DND-41 (cell line): ENCODE results near the gene SPEG.

ENCODE experiments used
- ATAC-seq: fragments of 200-7000 bp; cut with Tn5 transposase; 3 replicates; pipeline ENCODE4 v1.9.1; 2021; ENCODE audit warnings: low read depth; ENCODE audit not compliant: insufficient read depth
- DNase-seq: peaks from one replicate; pipeline ENCODE4 v3.0.0-alpha.2; 2020
- H2AFZ ChIP-seq: 2 replicates; pipeline ENCODE4 v1.6.0; 2012; ENCODE audit warnings: low read depth, low read length
- H3K27ac ChIP-seq: 2 replicates; pipeline ENCODE4 v1.5.1; 2012; ENCODE audit warnings: low read length, inconsistent platforms
- H3K27me3 ChIP-seq: fragments of 200-600 bp; sonication (generic); 2 replicates; pipeline ENCODE4 v1.6.0; 2012; ENCODE audit warnings: low read length, mild to moderate bottlenecking, inconsistent platforms; ENCODE audit not compliant: insufficient read depth, poor library complexity
- H3K36me3 ChIP-seq: 2 replicates; pipeline ENCODE4 v1.5.1; 2012; ENCODE audit warnings: low read length, inconsistent platforms; ENCODE audit not compliant: insufficient read depth
- H3K4me1 ChIP-seq: 2 replicates; pipeline ENCODE4 v1.5.1; 2012; ENCODE audit warnings: mild to moderate bottlenecking, low read length; ENCODE audit not compliant: insufficient read depth
- H3K4me2 ChIP-seq: 2 replicates; pipeline ENCODE4 v1.6.0; 2012; ENCODE audit warnings: mild to moderate bottlenecking, moderate library complexity, low read length, inconsistent platforms; ENCODE audit not compliant: insufficient read depth
- H3K4me3 ChIP-seq, 2 experiments: fragments of 200-600 bp in 1 of 2; shearing (Covaris generic) in 1 of 2; 2 replicates each; pipeline ENCODE4 v1.5.1; 2012 to 2016; ENCODE audit warnings: inconsistent platforms in 2 of 2, low read length in 2 of 2, mild to moderate bottlenecking in 2 of 2, low read depth in 1 of 2, moderate library complexity in 1 of 2
- H3K79me2 ChIP-seq: 2 replicates; pipeline ENCODE4 v1.6.0; 2012; ENCODE audit warnings: low read length, inconsistent platforms; ENCODE audit not compliant: insufficient read depth
- H3K9ac ChIP-seq: 2 replicates; pipeline ENCODE4 v1.6.0; 2012; ENCODE audit warnings: low read depth, mild to moderate bottlenecking, inconsistent platforms, low read length, moderate library complexity
- H3K9me3 ChIP-seq: 2 replicates; pipeline ENCODE4 v1.5.1; 2012; ENCODE audit warnings: low read length, moderate library complexity, mild to moderate bottlenecking, inconsistent platforms; ENCODE audit not compliant: insufficient read depth, severe bottlenecking
- H4K20me1 ChIP-seq: 2 replicates; pipeline ENCODE4 v1.6.0; 2012; ENCODE audit warnings: low read length; ENCODE audit not compliant: insufficient read depth
- EZH2 ChIP-seq: IDR thresholded peaks from 3 replicates; pipeline ENCODE4 v1.6.1; 2012; ENCODE audit warnings: borderline replicate concordance, low read depth, mild to moderate bottlenecking, moderate library complexity, low read length, inconsistent platforms; ENCODE audit not compliant: severe bottlenecking
- TF ChIP-seq, protein P1 (sequence below): IDR thresholded peaks from 2 replicates; pipeline ENCODE4 v1.5.1; 2012; ENCODE audit warnings: borderline replicate concordance, low read length, moderate library complexity, mild to moderate bottlenecking; ENCODE audit not compliant: poor library complexity, severe bottlenecking; ENCODE audit errors: extremely low read depth

Gene SPEG

DNA sequence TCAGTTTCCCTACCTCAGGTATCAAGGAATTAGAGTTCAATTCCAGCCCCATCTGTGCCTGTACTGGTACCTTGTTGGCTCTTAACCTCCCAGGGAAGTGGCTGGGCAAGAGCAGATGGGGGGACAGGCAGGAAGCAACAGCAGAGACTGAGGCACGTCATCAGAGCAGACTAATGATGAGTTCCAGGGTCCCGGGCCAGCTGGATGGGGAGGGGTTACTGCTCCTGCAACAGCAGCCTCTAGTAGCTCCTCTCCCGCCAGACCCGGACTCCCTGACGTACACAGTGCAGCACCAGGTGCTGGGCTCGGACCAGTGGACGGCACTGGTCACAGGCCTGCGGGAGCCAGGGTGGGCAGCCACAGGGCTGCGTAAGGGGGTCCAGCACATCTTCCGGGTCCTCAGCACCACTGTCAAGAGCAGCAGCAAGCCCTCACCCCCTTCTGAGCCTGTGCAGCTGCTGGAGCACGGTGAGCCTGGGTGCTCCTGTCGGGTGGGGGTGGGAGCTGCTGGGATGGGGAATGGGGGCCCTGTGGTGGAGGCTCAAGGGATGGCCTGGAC lies 38.1 kb downstream of the SPEG start:
- TF ChIP-seq, protein P1, sequence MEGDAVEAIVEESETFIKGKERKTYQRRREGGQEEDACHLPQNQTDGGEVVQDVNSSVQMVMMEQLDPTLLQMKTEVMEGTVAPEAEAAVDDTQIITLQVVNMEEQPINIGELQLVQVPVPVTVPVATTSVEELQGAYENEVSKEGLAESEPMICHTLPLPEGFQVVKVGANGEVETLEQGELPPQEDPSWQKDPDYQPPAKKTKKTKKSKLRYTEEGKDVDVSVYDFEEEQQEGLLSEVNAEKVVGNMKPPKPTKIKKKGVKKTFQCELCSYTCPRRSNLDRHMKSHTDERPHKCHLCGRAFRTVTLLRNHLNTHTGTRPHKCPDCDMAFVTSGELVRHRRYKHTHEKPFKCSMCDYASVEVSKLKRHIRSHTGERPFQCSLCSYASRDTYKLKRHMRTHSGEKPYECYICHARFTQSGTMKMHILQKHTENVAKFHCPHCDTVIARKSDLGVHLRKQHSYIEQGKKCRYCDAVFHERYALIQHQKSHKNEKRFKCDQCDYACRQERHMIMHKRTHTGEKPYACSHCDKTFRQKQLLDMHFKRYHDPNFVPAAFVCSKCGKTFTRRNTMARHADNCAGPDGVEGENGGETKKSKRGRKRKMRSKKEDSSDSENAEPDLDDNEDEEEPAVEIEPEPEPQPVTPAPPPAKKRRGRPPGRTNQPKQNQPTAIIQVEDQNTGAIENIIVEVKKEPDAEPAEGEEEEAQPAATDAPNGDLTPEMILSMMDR: no peak
- TF ChIP-seq EZH2: no peak
- H3K9ac ChIP-seq: no peak overlapping the region

DNA sequence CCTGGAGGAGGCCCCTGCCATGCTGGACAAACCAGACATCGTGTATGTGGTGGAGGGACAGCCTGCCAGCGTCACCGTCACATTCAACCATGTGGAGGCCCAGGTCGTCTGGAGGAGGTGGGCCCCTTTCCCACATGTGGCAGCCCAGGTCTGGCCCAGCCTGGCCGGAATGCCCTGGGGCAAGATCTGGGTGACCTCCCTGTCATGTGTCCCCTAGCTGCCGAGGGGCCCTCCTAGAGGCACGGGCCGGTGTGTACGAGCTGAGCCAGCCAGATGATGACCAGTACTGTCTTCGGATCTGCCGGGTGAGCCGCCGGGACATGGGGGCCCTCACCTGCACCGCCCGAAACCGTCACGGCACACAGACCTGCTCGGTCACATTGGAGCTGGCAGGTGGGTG lies 38.9 kb downstream of the SPEG start:
- DNase-seq (no peak), ATAC-seq (no peak)
- H3K27ac ChIP-seq: no peak overlapping the region
- H3K4me2 ChIP-seq: no peak overlapping the region
- H3K79me2 ChIP-seq: no peaks in the 10 kb centered on the region
- H3K4me3 ChIP-seq: no peak overlapping the region
- TF ChIP-seq, protein P1: no peak
- H3K27me3 ChIP-seq: no peaks in the 10 kb centered on the region
- no peak overlapping the region for H2AFZ ChIP-seq
- no peaks in the 10 kb centered on the region for H3K9me3 ChIP-seq
- H3K4me1 ChIP-seq: no peaks in the 10 kb centered on the region
- no peaks in the 10 kb centered on the region for H3K36me3 ChIP-seq
- no peak overlapping the region for H3K9ac ChIP-seq
- H4K20me1 ChIP-seq: peaks cover 5% of the 10 kb centered on the region

More for the DNA sequence above, 38.1 kb downstream of the SPEG start:
- H3K27ac ChIP-seq: no peak overlapping the region
- no peak overlapping the region for H3K4me2 ChIP-seq
- ATAC-seq (no peak), DNase-seq (no peak)
- no peak overlapping the region for H2AFZ ChIP-seq
- no peaks in the 10 kb centered on the region for H3K27me3 ChIP-seq
- peaks cover 4% of the 10 kb centered on the region for H4K20me1 ChIP-seq
- H3K9me3 ChIP-seq: no peaks in the 10 kb centered on the region
- H3K79me2 ChIP-seq: no peaks in the 10 kb centered on the region
- H3K4me3 ChIP-seq: no peak overlapping the region
- no peaks in the 10 kb centered on the region for H3K4me1 ChIP-seq
- no peaks in the 10 kb centered on the region for H3K36me3 ChIP-seq

DNA sequence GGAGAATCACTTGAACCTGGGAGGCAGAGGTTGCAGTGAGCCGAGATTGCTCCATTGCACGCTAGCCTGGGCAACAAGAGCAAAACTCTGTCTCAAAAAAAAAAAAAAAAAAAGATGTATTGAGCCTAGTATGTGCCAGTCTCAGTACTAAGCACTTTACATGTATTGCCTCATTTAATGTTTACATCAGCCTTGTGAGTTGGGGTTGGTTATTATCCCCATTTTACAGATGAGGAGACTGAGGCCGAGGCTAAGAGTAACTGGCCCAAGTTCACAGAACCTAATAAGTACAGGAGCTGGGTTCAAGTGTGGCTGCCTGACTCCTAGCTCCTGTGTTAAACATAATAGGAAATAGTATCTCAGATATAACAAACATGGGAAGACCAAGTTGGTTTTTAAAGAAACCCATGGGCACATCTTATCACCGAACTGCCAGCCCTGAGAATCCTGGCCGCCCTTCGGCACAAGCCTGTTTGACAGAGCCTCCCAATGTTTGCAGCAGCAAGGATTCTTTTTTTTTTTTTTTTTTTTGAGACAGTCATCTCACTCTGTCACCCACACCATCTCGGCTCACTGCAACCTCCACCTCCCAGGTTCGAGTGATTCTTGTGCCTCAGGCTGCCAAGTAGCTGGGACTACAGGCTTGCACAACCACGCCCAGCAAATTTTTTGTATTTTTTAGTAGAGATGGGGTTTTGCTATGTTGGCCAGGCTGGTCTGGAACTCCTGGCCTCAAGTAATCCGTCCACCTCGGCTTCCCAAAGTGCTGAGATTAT lies 39.8 kb downstream of the SPEG start:
- TF ChIP-seq EZH2: no peak
- TF ChIP-seq, protein P1: no peak
- no peak for ATAC-seq

More for the DNA sequence above, 39.8 kb downstream of the SPEG start:
- no peak for DNase-seq
- H3K27ac ChIP-seq: no peak overlapping the region
- no peaks in the 10 kb centered on the region for H3K36me3 ChIP-seq
- H3K9ac ChIP-seq: no peak overlapping the region
- H2AFZ ChIP-seq: no peak overlapping the region
- H4K20me1 ChIP-seq: peaks cover 5% of the 10 kb centered on the region
- H3K4me2 ChIP-seq: no peak overlapping the region
- H3K4me1 ChIP-seq: no peaks in the 10 kb centered on the region
- no peaks in the 10 kb centered on the region for H3K9me3 ChIP-seq
- no peaks in the 10 kb centered on the region for H3K79me2 ChIP-seq
- H3K4me3 ChIP-seq: no peak overlapping the region
- no peaks in the 10 kb centered on the region for H3K27me3 ChIP-seq
